ENCODE measurements around the gene USP53.
"Not testable (repeated sequence)": the region's sequence is repeated elsewhere in the genome, so short reads cannot be mapped to it uniquely, and the experiment has no call there.

Gene USP53

DNA sequence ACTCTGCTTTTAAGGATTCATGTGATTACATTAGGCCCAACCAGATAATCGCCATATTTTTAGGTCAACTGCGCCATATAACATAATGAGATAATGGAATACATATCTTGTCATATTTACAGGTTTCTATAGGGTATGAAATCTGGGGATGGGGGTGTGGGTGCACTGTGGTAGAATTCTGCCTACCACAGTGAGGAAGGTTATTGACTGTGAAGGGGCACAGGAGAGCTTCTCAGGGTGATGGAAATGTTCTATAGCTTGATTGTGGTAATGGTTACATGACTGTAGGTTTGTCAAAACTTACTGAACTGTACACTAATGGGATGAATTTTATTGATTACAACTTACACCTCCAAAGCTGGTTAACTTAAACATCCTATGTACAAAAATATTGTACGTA lies 15.9 kb downstream of the USP53 start:
- no peak for DNase-seq (ENCODE audit: low read depth in 2 of 2)

GRCh38 chr4:119229908-119230687 lies 17.6 kb downstream of the USP53 start:
- DNase-seq (ENCODE audit: low read depth in 2 of 2), result no peak

- DNase-seq (ENCODE audit: low read depth in 2 of 2), result no peak
Measured at GRCh38 chr4:119231491-119231890, 19.0 kb downstream of the USP53 start.

DNA sequence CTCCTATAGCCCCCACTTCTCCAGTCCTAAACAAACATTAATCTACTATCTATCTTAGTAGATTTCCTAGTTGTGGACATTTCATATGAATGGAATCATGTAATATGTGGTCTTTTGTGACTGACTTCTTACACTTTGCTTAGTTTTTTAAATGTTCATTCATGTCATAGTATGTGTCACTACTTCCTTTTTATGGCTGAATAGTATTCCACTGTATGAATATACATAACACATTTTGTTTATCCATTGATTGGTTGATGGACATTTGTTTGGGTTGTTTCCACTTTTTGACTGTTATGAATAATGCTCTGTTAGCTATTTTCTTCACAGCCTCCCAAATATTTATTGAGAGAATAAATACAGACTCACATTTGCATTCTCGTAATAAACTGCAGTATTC lies 19.8 kb downstream of the USP53 start:
- DNase-seq (ENCODE audit: low read depth in 2 of 2), result no peak

- no peak for DNase-seq (ENCODE audit: low read depth in 2 of 2)
Measured at GRCh38 chr4:119233191-119233590, 20.7 kb downstream of the USP53 start.

DNA sequence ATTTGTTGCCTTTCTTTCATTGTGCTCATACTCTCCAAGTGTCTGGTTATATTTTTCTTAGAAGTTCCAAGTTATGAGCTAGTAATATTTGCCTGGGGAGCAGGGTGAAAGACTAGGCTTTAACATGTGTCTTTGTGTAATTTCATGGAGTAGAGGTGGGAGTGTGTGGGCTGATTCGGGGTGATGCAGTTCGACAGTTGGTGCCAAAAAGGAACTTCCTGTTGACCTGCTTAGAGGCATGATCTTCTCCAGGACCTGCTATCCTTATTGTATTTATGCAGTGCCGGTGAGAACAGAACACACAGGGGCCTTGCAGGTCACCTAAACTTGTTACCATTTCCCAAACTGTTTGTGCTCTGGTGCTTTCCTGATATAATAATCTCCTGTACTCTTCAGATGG lies 21.2 kb downstream of the USP53 start:
- no peak for DNase-seq (ENCODE audit: low read depth in 2 of 2)

- no peak for DNase-seq (ENCODE audit: low read depth in 2 of 2)
Measured at GRCh38 chr4:119237201-119237600, 24.7 kb downstream of the USP53 start.

DNA sequence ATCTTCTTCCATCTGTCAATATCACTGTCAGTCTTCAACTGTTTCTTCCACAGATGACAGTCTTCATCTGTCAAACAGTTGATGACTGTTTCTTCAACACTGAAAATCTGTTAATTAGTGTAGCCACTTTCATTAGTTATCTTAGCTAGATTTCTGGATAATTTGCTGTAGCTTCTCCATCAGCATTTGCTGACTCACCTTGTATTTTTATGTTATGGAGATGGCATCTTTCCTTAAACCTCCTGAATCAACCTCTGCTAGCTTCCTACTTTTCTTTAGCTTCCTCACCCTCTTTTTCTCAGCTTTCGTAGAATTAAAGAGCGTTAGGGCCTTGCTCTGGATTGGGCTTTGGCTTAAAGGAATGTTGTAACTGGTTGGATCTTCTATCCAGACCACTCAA lies 25.1 kb downstream of the USP53 start:
- no peak for DNase-seq (ENCODE audit: low read depth in 2 of 2)

DNA sequence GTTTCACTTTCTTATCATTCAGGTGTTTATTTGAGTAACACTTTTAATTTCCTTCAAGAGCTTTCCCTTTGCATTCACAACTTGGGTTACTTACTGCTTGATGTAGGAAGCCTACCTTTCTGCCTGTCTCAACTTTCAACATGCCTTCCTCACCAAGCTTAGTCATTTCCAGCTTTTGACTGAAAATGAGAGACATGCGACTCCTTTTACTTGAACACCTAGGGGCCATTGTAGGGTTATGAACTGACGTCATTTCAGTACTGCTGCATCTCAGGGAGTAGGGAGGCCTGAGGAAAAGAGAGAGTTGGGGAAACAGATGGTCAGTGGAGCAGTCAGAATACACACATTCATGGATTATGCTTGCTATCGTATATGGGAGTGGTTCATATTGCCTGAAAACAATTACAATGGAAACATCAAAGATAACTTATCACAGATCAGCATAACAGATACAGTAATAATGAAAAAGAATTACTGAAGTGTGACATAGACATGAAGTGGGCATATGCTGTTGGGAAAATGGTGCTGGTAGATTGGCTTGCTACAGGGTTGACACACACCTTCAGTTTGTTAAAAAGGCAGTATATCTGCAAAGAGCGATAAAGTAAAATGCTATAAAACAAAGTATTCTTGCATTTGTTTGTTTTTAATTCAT lies 25.7 kb downstream of the USP53 start:
- peak in 1 of 2 donors; percentile 23 for DNase-seq (ENCODE audit: low read depth in 2 of 2)

- DNase-seq (ENCODE audit: low read depth in 2 of 2), result no peak
Measured at GRCh38 chr4:119240128-119240527, 27.6 kb downstream of the USP53 start.

- no peak for DNase-seq (ENCODE audit: low read depth in 2 of 2)
Measured at GRCh38 chr4:119240568-119240967, 28.1 kb downstream of the USP53 start.

- no peak for DNase-seq (ENCODE audit: low read depth in 2 of 2)
Measured at GRCh38 chr4:119242417-119242816, 29.9 kb downstream of the USP53 start.

GRCh38 chr4:119243868-119244267 lies 31.4 kb downstream of the USP53 start:
- no peak for DNase-seq (ENCODE audit: low read depth in 2 of 2)

DNA sequence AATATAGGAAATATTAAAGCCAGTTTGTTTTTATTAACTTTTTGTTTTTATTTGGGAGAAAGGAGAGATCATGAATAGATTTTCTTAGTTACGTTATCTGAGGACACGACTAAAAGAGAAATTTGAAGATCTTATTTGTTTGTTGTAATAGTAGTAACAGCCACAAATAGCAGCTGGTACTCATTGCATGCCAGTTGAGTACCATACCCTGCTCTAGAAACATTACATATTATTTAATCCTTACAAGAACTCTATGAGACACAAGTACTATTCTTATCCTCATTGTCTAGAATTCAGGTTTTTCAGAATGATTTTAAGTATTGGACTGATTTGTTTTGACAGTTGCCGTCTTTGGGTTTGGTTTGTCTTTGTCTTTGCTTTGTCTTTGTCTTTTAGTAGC lies 31.8 kb downstream of the USP53 start:
- DNase-seq (ENCODE audit: low read depth in 2 of 2), result no peak

DNA sequence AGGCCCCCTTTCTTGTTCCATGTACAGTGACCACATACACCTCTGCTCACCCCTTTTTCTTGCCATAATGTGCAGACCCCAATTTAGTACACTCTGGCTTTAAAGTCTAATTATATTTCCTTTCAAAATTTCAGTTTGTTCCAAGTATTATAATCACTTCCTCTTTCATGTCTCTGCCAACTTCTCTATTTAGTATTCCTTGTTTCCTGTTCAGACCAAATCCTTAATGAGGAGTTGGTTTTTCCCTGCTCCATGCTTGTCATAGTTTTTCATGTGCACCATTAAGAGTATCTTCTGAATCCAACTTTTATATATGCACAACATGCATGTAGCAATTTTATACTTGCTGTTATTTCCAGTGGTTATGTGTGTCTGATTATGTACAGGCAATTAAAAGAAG lies 32.3 kb downstream of the USP53 start:
- DNase-seq (ENCODE audit: low read depth in 2 of 2), result no peak

GRCh38 chr4:119246177-119246733 lies 33.7 kb downstream of the USP53 start:
- no peak for DNase-seq (ENCODE audit: low read depth in 2 of 2)

- not testable (repeated sequence) for DNase-seq (ENCODE audit: low read depth in 2 of 2)
Measured at GRCh38 chr4:119251037-119251436, 38.5 kb downstream of the USP53 start.

DNA sequence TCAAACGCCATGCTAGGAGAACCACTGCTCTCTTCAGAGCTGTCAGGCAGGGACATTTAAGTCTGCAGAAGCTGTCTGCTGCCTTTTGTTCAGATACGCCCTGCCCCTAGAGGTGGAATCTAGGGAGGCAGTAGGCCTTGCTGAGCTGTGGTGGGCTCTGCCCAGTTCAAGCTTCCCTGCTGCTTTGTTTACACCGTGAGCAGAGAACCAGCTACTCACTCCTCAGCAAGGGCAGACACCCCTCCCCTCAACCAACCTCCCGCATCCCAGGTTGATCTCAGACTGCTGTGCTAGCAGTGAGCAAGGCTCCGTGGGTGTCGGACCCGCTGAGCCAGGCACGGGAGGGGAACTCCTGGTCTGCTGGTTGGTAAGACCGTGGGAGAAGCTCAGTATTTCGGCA lies 42.7 kb downstream of the USP53 start:
- DNase-seq (ENCODE audit: low read depth in 2 of 2), result not testable (repeated sequence)

GRCh38 chr4:119260528-119260927 lies 48.0 kb downstream of the USP53 start:
- no peak for DNase-seq (ENCODE audit: low read depth in 2 of 2)

DNA sequence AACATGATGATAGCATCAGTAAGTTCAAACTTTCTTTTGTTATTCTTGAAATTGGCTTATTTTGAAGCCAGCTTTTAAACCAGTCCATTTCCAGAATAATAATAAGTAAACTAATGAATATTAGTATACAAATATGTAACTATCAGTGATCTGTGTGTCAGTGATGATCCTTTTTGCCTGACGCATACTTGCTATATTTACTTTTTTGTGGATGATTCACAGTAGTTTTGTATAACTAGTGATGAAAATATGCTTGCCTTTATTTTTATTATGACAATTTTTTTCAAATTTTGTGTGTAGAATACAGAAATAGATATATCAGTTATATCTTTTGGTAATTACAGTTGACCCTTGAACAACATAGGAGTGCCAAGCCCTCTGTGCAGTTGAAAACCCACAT lies 49.5 kb downstream of the USP53 start:
- no peak for DNase-seq (ENCODE audit: low read depth in 2 of 2)

- DNase-seq (ENCODE audit: low read depth in 2 of 2), result no peak
Measured at GRCh38 chr4:119264743-119265142, 52.2 kb downstream of the USP53 start.

GRCh38 chr4:119266153-119266552 lies 53.6 kb downstream of the USP53 start:
- no peak for DNase-seq (ENCODE audit: low read depth in 2 of 2)

DNA sequence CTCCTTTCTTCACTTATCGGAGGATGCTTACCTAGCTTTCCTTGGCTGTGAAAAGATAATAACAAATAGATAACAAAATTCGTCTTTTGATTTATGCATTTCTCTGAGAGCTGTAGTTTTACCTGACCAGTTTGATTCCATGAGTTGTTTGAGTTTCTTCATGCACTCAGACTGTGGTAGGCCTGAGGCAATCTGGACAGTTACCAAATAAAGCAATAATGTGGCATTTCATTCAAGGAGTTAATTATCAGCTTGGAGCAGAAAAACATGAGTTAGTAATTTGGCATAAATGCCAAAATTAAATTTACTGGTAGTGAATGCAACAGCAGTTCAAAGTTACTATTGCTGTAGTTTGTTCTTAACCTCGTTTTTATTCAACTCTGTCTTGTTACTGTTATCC lies 56.0 kb downstream of the USP53 start:
- no peak for DNase-seq (ENCODE audit: low read depth in 2 of 2)
